HPDE6-E6E7 (cell line): ENCODE results near the gene ANKDD1A.
A peak's percentile ranks its signal among the peaks of the same experiment; 100 is the strongest.

Experiments
- DNase-seq: peaks from one replicate; pipeline ENCODE4 v3.0.0; 2011; ENCODE audit warnings: missing footprints; ENCODE audit errors: extremely low spot score

Gene ANKDD1A

GRCh38 chr15:64895285-64896065, 16.2 kb upstream of the ANKDD1A start:
- no peak for DNase-seq

- DNase-seq = no peak
Observed at GRCh38 chr15:64896371-64897069, 15.2 kb upstream of the ANKDD1A start.

GRCh38 chr15:64897345-64897985, 14.2 kb upstream of the ANKDD1A start:
- DNase-seq = no peak

GRCh38 chr15:64898406-64898805, 13.3 kb upstream of the ANKDD1A start:
- no peak for DNase-seq

- DNase-seq = no peak
Observed at GRCh38 chr15:64901141-64901540, 10.6 kb upstream of the ANKDD1A start.

GRCh38 chr15:64901914-64902313, 9.8 kb upstream of the ANKDD1A start:
- no peak for DNase-seq

GRCh38 chr15:64902863-64903262, 8.8 kb upstream of the ANKDD1A start:
- DNase-seq = no peak

- DNase-seq = no peak
Observed at GRCh38 chr15:64903326-64903950, 8.3 kb upstream of the ANKDD1A start.

GRCh38 chr15:64904189-64904588, 7.5 kb upstream of the ANKDD1A start:
- no peak for DNase-seq

GRCh38 chr15:64905119-64905831, 6.4 kb upstream of the ANKDD1A start:
- peak; percentile 63 for DNase-seq

- DNase-seq = no peak
Observed at GRCh38 chr15:64905941-64906340, 5.8 kb upstream of the ANKDD1A start.

- no peak for DNase-seq
Observed at GRCh38 chr15:64906402-64906801, 5.3 kb upstream of the ANKDD1A start.

GRCh38 chr15:64907991-64908390, 3.7 kb upstream of the ANKDD1A start:
- no peak for DNase-seq

GRCh38 chr15:64909546-64909945, 2.2 kb upstream of the ANKDD1A start:
- no peak for DNase-seq

- DNase-seq = no peak
Observed at GRCh38 chr15:64912379-64913325, 950 bp downstream of the ANKDD1A start.

GRCh38 chr15:64915518-64916227, 4.0 kb downstream of the ANKDD1A start:
- no peak for DNase-seq

GRCh38 chr15:64916365-64916764, 4.7 kb downstream of the ANKDD1A start:
- no peak for DNase-seq

- no peak for DNase-seq
Observed at GRCh38 chr15:64917211-64917610, 5.5 kb downstream of the ANKDD1A start.

GRCh38 chr15:64919721-64920120, 8.0 kb downstream of the ANKDD1A start:
- no peak for DNase-seq

GRCh38 chr15:64921711-64922110, 10.0 kb downstream of the ANKDD1A start:
- DNase-seq = no peak
